GM23248 (cell line): Measurements from ENCODE around the gene SPESP1.

ENCODE experiments used
- EZH2 ChIP-seq: fragments of 200-600 bp; sonication (generic); IDR thresholded peaks from 2 replicates; pipeline ENCODE4 v1.6.1; 2018; ENCODE audit warnings: antibody characterized with exemption, mild to moderate bottlenecking; ENCODE audit not compliant: insufficient read depth, poor library complexity, severe bottlenecking
- EZH2phosphoT487 ChIP-seq: fragments of 200-600 bp; sonication (generic); IDR thresholded peaks from 2 replicates; pipeline ENCODE4 v1.6.1; 2018; ENCODE audit warnings: antibody characterized with exemption, moderate library complexity, mild to moderate bottlenecking, low read depth; ENCODE audit not compliant: insufficient read depth

DNA sequence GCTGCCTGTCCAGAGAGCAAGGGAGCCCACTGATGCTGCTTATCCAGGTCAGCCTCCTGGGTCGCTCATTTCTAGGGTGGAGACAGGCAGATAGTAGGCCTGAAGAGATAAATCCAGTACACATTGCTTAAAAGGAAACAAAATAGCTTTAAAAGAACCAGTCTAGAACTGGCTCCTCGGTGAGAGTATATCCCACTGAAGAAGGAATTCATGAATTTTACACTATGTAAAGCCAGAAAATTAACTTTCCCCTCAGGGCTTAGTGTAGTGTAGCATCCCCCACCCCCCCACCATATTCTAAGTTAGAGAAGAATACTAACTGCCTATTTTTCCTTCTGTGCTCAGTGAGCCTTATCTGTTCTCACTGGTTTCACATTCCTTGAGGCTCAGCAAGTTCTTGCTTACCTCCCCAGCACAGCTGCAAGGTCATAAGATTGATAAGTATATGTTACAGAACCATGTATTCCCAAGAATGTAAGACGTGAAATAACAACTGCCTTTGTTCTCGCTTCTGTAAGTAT, 53.7 kb downstream of the SPESP1 start:
- TF ChIP-seq EZH2 = no peak
- no peak for TF ChIP-seq EZH2phosphoT487
